Right renal pelvis (tissue), 4 donors: Measurements from ENCODE around the gene SLC36A1. TPM values are rescaled to one million over a fixed set of nuclear protein-coding genes. Genes with fewer than 3 reads are reported as not detected.
"Not testable (repeated sequence)": the region's sequence is repeated elsewhere in the genome, so short reads cannot be mapped to it uniquely, and the experiment has no call there.

Source experiments
- DNase-seq, 4 donors: peaks; one replicate each; pipeline ENCODE4 v3.0.0-alpha.2; 2013; ENCODE audit warnings: low read depth in 4 of 4, low spot score in 3 of 4, missing footprints in 1 of 4
- polyA plus RNA-seq, 4 donors: library from polyadenylated mRNA; unstranded; fragments of 120-200 nt; gene quantifications; one replicate each; pipeline ENCODE4 v1.2.1, GENCODE V29; 2013; ENCODE audit not compliant: insufficient read length in 4 of 4

Gene SLC36A1
- polyA plus RNA-seq = 1 to 10 TPM; 6.8 to 8.9 (median 7.8) TPM

GRCh38 chr5:151447174-151448037, at the start of gene SLC36A1:
Gene SLC36A1 (plus strand): TSS chr5:151447603. CDS start chr5:151458793, 11,190 bp downstream.
- DNase-seq = peak; percentile 84 to 88 (median 86)

DNA sequence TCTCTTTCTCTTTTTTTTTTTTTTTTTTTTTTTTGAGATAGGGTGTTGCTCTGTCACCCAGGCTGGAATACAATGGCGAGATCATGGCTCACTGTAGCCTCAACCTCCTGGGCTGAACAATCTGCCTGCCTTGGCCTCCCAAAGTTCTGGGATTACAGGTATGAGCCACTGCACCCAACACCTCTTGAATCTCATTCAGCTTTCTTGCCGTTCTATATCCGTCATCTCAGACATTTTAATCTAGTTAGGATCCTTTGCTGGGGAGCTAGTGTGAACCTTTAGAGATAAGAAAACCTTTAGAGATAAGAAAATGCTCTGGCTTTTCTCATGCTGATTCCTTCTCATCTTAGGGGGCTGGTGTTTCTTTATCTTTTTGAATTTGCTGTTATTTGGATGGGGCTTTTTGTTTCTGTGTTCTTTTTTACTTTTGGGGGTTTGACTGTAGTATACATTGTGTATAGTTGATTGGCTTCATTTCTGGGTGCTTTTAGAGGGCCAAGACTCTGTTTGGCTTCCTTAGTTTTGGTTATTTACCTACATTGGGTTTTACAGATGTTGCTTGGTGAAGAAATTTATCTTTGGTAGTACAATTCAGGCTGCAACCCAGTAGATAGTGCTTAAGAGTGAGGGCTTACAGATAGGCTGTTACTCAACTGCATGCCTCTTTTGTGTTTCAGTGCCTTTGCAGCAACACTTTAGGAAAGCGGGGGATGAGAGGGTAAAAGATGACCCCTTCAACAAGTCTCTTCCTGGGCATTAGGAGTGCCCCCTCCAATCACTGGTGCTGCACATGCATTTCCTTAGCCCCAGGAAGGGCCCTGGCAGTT, 41.9 kb upstream of the SLC36A1 start:
- no peak for DNase-seq

- DNase-seq = no peak
Measured at GRCh38 chr5:151406322-151406947, 41.0 kb upstream of the SLC36A1 start.

DNA sequence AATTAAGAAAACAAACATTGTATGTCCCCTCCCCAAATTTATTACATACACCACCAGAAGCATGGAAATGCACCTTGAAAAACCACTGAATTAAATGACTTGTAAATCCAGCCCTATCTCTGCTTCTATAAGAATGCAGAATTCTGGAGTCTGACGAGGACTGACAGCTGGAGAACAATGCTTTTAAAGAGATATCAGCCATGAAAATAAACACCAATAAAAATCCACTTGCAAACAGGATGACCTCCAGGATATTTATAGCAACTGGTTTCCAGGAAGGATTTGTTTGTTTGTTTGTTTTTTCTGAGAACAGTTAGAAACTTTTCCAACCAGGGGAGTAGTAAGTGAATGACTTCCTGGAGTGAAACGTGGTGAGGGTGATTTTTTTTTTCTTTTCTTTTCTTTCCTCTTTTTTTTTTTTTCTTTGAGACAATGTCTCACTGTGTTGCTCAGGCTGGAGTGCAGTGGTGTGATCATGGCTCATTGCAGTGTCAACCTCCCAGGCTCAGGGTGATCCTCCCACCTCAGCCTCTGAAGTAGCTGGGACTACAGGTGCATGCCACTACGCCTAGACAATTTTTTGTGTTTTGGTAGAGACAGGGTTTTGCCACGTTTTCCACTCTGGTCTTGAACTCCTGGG, 38.7 kb upstream of the SLC36A1 start:
- peak in 2 of 4 donors; percentile 10 to 12 for DNase-seq

DNA sequence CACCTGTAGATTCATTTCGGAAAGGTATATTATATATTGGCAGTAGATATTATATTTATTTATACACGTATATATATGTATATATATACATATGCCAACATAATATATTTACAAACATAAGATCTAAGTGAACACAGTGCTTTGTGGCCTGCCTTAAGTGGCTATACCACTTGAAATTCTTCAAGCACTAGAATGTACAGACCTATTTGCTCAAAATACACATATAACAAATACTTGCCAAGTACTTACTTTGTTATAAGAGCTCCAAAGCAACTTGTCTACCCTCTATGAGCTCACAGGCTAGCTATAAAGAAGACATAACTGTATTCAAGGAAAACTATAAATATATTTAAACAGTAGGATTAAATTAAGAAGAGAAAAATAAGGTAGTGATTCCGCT, 33.6 kb upstream of the SLC36A1 start:
- no peak for DNase-seq

- no peak for DNase-seq
Measured at GRCh38 chr5:151414536-151414935, 32.9 kb upstream of the SLC36A1 start.

- DNase-seq = no peak
Measured at GRCh38 chr5:151417712-151418111, 29.7 kb upstream of the SLC36A1 start.

- no peak for DNase-seq
Measured at GRCh38 chr5:151420127-151420526, 27.3 kb upstream of the SLC36A1 start.

GRCh38 chr5:151424892-151425523, 22.4 kb upstream of the SLC36A1 start:
- DNase-seq = no peak

DNA sequence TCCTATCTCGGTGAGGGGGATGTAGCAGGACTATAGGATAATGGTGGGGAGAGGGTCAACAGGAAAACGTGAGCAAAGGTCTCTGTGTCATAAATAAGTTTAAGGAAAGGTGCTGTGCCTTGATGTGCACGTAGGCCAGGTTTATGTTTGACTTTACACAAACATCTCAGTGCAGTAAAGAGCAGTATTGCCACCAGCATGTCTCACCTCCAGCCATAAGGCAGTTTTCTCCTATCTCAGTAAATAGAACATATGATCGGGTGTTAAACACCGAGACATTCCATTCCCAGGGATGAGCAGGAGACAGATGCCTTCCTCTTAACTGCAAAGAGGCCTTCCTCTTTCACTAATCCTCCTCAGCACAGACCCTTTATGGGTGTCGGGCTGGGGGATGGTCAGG, 21.1 kb upstream of the SLC36A1 start:
- not testable (repeated sequence) for DNase-seq

DNA sequence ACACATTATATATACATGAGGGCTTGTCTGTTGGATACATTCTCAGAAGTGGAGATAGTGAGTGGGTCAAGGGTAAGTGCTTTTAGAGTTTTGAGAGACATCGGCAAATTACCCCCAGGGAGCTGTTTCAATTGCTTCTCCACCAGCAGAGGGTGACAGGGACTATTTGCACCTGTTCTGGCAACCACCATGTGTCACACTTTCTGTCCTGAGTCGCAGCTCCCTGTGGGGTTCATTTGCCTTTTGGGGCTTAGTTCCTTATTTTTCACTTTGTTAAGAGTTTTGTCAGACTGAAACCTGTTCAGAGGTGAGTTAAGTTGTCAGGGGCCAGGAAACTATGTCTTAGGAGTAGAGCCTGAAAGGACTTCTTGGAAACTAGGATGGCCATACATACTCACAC, 20.1 kb upstream of the SLC36A1 start:
- no peak for DNase-seq

GRCh38 chr5:151430731-151431130, 16.7 kb upstream of the SLC36A1 start:
- no peak for DNase-seq

GRCh38 chr5:151431666-151432065, 15.7 kb upstream of the SLC36A1 start:
- DNase-seq = no peak

- DNase-seq = no peak
Measured at GRCh38 chr5:151432210-151432609, 15.2 kb upstream of the SLC36A1 start.

- no peak for DNase-seq
Measured at GRCh38 chr5:151434570-151435237, 12.7 kb upstream of the SLC36A1 start.

DNA sequence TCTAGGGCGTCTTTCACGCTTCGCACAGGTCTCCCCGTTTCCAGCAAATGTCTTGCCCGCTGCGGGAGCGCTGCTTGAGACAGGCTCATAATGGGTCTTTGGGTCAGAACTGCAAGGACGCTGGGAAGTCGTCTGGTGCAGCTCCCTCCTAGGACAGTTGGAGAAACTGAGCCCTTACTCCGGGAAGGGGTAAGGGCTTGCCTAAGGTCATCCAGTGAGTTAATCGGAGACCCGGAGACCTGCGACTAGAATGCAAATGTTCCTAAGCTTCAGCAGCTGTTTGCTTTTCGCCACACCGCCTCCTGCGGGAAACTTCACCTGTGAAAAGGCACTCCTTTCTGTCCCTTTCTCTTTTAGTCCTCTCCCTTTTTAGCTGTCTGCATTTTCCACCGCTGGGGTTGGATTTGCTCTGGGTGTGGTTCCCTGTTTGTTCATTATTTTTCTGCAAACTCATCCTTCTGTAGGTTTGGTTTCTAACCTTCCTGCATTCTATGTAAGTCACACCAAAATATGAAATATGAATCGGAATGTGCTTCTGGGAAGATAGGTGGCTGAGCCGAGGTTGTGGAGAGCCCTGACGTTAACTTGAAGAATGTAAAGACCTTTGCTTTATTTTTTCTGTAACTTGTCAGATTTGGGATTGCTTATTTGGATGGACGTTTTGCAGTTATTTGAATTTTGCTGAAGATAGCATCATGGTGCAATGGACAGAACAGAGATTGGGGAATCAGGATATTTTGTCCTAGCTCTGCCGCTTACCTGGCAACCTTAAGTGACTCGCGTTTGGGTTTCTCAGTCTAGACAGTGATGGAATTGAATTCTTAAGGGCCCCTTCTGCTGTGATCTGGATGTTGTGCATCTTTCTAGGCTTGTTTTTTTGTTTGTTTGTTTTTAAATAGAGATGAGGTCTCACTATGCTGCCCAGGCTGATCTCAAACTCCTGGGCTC, 909 bp downstream of the SLC36A1 start:
- no peak for DNase-seq

GRCh38 chr5:151449297-151449696, 1.9 kb downstream of the SLC36A1 start:
- DNase-seq = no peak

- no peak for DNase-seq
Measured at GRCh38 chr5:151449839-151450238, 2.4 kb downstream of the SLC36A1 start.
